Uterine smooth muscle cell (primary cell): ENCODE results near the gene QPCT. TPM values are rescaled to one million over a fixed set of nuclear protein-coding genes. Genes with fewer than 3 reads are reported as not detected.

Experiments used
- total RNA-seq: library from RNA; depleted of rRNA; stranded (reverse); fragments of >200 nt; gene quantifications from 2 replicates; pipeline ENCODE4 v1.2.3, GENCODE V29; 2014

The QPCT gene
- 30.5 and 43.6 TPM in 2 replicates for total RNA-seq

GRCh38 chr2:37344453-37345361, at the start of gene QPCT:
QPCT (plus strand) TSS chr2:37344630; CDS start chr2:37344732, 102 bp downstream.

DNA sequence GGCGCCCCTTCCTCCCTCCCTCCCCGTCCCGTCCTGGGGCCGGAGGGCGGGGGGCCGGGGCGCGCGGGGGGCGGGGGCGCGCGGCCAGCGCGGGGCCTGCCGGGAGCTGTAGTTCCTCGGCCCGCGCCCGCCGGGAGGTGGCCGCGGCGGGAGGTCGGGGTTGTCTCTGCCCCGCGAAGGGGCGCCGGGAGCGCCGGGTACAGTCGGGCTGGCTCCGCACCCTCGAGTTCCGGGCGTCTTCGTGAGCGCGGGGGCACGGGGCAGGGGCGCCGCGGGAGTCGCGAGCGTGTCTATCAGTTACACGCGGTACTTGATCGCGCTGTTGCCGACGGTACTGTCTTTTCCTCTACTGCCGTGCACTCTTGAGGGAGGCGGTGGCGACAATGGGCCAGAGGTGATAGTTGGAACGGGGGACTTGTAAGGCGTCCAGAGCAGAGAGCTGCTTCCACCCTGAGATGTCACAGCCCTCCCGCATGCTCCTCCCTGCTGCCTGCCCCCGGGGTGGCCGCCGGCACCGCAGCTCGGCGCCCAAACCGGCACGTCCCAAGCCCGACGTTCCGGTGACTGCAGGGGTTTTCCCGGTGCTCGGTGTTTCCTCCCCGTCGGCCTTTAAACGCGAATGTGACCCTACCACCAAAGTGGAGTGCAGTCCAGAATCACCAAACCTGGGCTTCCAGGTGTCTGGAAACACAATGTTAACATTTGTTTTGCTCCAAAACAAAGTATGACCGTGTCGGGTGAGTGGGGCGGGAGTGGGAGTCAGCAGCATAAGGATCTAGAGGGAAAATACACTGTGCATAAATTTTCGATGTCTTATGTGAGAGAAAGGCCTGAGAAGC, 19.4 kb upstream of the QPCT start, which contains the start of gene PRKD3:
TSS of gene PRKD3 (minus strand) at position 48 of the 839 bp plus-strand sequence. CDS start 8,309 bp downstream, outside the sequence.

Other genes with a start within 250 kb of the QPCT start
- 45.1 and 51.0 TPM in 2 replicates for gene EIF2AK2, start 187.7 kb upstream of the QPCT start, total RNA-seq
- gene SULT6B1, start 156.0 kb upstream of the QPCT start, total RNA-seq: not detected in 2 replicates
- gene CEBPZOS, start 148.1 kb upstream of the QPCT start, total RNA-seq: 15.6 and 17.9 TPM in 2 replicates
- gene CEBPZ, start 113.0 kb upstream of the QPCT start, total RNA-seq: 59.6 and 81.5 TPM in 2 replicates
- 20.4 and 20.7 TPM in 2 replicates for gene NDUFAF7, start 113.0 kb upstream of the QPCT start, total RNA-seq
- gene PRKD3, start 19.8 kb upstream of the QPCT start, total RNA-seq: 72.6 and 80.0 TPM in 2 replicates